HG03439 (cell line): Measurements from ENCODE around the gene KCNIP3.
"Not testable (repeated sequence)": the region's sequence is repeated elsewhere in the genome, so short reads cannot be mapped to it uniquely, and the experiment has no call there.

Source experiments
- ATAC-seq: cut with Tn5 transposase; IDR thresholded peaks from one replicate; pipeline ENCODE4 v1.9.1; 2021; ENCODE audit warnings: mild to moderate bottlenecking, moderate library complexity; ENCODE audit not compliant: unreplicated experiment

Gene KCNIP3

GRCh38 chr2:95399061-95399460 is 101.9 kb downstream of the KCNIP3 start:
- no peak for ATAC-seq

GRCh38 chr2:95401480-95401879 is 104.3 kb downstream of the KCNIP3 start:
- no peak for ATAC-seq

- peak; percentile 17 for ATAC-seq
These were observed 104.8 kb downstream of the KCNIP3 start for GRCh38 chr2:95402004-95402369.

- peak; percentile 91 for ATAC-seq
These were observed 105.4 kb downstream of the KCNIP3 start, which contains the start of gene FAHD2A for GRCh38 chr2:95402370-95403203. Gene FAHD2A, plus strand, starts transcription at chr2:95402708. Its CDS starts 2,851 bp downstream, at chr2:95405559.

- ATAC-seq = peak; percentile 31
These were observed 106.1 kb downstream of the KCNIP3 start for GRCh38 chr2:95403204-95403721.

- ATAC-seq = not testable (repeated sequence)
These were observed 106.7 kb downstream of the KCNIP3 start for GRCh38 chr2:95403824-95404223.

GRCh38 chr2:95404676-95405075 is 107.5 kb downstream of the KCNIP3 start:
- ATAC-seq = not testable (repeated sequence)

GRCh38 chr2:95411239-95411638 is 114.1 kb downstream of the KCNIP3 start:
- ATAC-seq = not testable (repeated sequence)

- peak; percentile 66 for ATAC-seq
These were observed 117.0 kb downstream of the KCNIP3 start for GRCh38 chr2:95414015-95414594.

- ATAC-seq = not testable (repeated sequence)
These were observed 118.0 kb downstream of the KCNIP3 start for GRCh38 chr2:95415138-95415537.

GRCh38 chr2:95415561-95415960 is 118.4 kb downstream of the KCNIP3 start:
- ATAC-seq = not testable (repeated sequence)

- ATAC-seq = not testable (repeated sequence)
These were observed 130.2 kb downstream of the KCNIP3 start for GRCh38 chr2:95427196-95427867.

- not testable (repeated sequence) for ATAC-seq
These were observed 132.8 kb downstream of the KCNIP3 start for GRCh38 chr2:95429748-95430467.

- not testable (repeated sequence) for ATAC-seq
These were observed 136.2 kb downstream of the KCNIP3 start for GRCh38 chr2:95433373-95433772.

GRCh38 chr2:95433973-95434372 is 136.8 kb downstream of the KCNIP3 start:
- ATAC-seq = not testable (repeated sequence)

- not testable (repeated sequence) for ATAC-seq
These were observed 137.4 kb downstream of the KCNIP3 start for GRCh38 chr2:95434507-95435076.

GRCh38 chr2:95435162-95435871 is 138.2 kb downstream of the KCNIP3 start:
- not testable (repeated sequence) for ATAC-seq
